NCI-H2081 treated with DMSO at 0.1 percent for 48 hours (cell line): Measurements from ENCODE around the gene RIGI.
"Not testable (repeated sequence)": the region's sequence is repeated elsewhere in the genome, so short reads cannot be mapped to it uniquely, and the experiment has no call there.

Experiments
- DNase-seq: peaks from one replicate; lab custom pipeline; 2025; lab: John Stamatoyannopoulos, UW

RIGI gene

GRCh38 chr9:32526707-32527048, 682 bp upstream of the RIGI start:
- DNase-seq = no peak

- DNase-seq = no peak
Observed at GRCh38 chr9:32525709-32526030, 326 bp downstream of the RIGI start.

- no peak for DNase-seq
Observed at GRCh38 chr9:32524892-32525708, 896 bp downstream of the RIGI start.

GRCh38 chr9:32524558-32524891, 1.5 kb downstream of the RIGI start:
- not testable (repeated sequence) for DNase-seq

- no peak for DNase-seq
Observed at GRCh38 chr9:32523910-32524309, 2.1 kb downstream of the RIGI start.

GRCh38 chr9:32518276-32518675, 7.7 kb downstream of the RIGI start:
- no peak for DNase-seq

- DNase-seq = no peak
Observed at GRCh38 chr9:32516241-32516640, 9.8 kb downstream of the RIGI start.

GRCh38 chr9:32508728-32509127, 17.3 kb downstream of the RIGI start:
- no peak for DNase-seq

- no peak for DNase-seq
Observed at GRCh38 chr9:32503008-32503407, 23.0 kb downstream of the RIGI start.

- no peak for DNase-seq
Observed at GRCh38 chr9:32502464-32502863, 23.5 kb downstream of the RIGI start.

- no peak for DNase-seq
Observed at GRCh38 chr9:32501868-32502267, 24.1 kb downstream of the RIGI start.

GRCh38 chr9:32500768-32501167, 25.2 kb downstream of the RIGI start:
- DNase-seq = no peak

GRCh38 chr9:32497921-32498320, 28.1 kb downstream of the RIGI start:
- DNase-seq = no peak

GRCh38 chr9:32490601-32491000, 35.4 kb downstream of the RIGI start:
- DNase-seq = no peak

GRCh38 chr9:32487981-32488380, 38.0 kb downstream of the RIGI start:
- DNase-seq = no peak

- DNase-seq = no peak
Observed at GRCh38 chr9:32486839-32487562, 39.0 kb downstream of the RIGI start.

- DNase-seq = no peak
Observed at GRCh38 chr9:32483343-32483742, 42.7 kb downstream of the RIGI start.
